HG03196 (cell line): ENCODE results near the gene MRPS23.
"Not testable (repeated sequence)": the region's sequence is repeated elsewhere in the genome, so short reads cannot be mapped to it uniquely, and the experiment has no call there.

Source experiments
- ATAC-seq: cut with Tn5 transposase; IDR thresholded peaks from one replicate; pipeline ENCODE4 v1.9.1; 2021; ENCODE audit not compliant: unreplicated experiment

The MRPS23 gene

GRCh38 chr17:57864273-57864672, 14.4 kb upstream of the MRPS23 start:
- no peak for ATAC-seq

GRCh38 chr17:57862694-57863667, 13.1 kb upstream of the MRPS23 start:
- ATAC-seq, result no peak

DNA sequence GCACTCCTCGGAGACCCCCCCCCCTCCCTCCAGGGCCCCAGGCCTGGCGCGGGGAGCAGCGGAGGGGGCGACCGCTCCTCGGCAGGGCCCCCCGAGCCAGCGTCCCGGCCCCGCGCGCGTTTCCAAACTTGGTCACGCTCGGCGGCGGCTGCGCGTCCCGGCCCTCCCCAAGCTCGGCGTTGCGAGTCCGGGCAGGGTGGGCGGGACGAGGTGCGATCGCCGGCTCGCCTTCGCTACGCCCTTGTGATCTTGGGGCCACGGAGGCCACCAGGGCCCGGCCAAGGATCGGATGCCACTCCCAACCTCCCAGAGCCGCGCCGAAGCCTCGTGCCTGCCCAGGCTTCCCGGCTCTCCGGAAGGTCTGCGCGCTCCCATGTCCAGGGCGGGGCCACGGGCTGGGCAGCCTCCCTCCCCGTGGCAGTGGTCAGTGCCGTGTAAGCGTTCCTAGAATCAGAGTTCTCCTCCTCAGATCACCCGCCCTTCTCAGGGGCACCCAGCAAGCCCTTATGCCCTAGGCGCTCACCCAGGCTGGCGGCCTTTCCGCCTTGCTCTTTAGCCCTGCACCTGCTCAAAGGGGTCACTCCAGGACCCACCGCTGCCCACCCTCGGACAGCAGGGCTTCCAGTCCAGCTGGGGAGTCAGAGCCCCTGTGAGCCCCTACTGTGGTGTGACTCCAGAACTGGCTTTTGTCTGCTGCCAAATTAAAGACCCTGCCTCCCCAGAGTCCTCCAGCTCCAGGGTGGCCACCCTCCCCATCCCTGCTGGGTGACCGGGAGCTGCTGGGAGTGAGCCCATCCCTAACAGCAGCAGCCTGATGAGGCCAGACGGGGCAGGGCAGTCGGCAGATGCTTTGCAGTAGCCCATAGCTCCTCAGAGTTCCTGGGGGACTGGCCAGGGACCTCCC, 12.2 kb upstream of the MRPS23 start:
- no peak for ATAC-seq

GRCh38 chr17:57861000-57861789, 11.4 kb upstream of the MRPS23 start:
- ATAC-seq, result no peak

DNA sequence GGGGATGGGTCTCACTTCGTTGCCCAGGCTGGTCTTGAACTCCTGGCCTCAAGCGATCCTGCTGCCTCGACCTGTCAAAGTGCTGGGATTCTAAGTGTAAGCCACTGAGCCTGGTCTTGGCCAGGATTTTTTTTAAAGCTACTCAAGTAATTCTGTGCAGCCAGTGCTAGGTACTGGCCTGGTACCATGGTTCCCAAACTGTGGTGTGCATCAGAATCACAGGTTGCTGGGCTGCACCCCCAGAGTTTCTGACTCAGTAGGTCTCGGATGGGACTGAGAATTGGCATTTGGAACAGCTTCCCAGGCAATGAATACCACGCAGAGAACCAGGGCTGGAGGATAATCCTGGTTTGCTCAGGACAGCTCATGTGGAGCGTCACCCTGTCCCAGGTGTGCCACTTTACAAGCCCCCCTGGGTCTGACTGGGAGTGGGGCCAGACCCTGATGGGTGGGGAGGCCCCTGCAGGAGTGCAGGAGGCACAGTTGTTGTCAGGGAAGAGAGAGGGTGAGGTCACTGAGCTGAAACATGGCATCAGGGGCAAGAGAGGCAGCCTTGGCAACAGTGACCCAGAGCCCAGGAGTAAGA, 10.7 kb upstream of the MRPS23 start:
- ATAC-seq, result no peak

DNA sequence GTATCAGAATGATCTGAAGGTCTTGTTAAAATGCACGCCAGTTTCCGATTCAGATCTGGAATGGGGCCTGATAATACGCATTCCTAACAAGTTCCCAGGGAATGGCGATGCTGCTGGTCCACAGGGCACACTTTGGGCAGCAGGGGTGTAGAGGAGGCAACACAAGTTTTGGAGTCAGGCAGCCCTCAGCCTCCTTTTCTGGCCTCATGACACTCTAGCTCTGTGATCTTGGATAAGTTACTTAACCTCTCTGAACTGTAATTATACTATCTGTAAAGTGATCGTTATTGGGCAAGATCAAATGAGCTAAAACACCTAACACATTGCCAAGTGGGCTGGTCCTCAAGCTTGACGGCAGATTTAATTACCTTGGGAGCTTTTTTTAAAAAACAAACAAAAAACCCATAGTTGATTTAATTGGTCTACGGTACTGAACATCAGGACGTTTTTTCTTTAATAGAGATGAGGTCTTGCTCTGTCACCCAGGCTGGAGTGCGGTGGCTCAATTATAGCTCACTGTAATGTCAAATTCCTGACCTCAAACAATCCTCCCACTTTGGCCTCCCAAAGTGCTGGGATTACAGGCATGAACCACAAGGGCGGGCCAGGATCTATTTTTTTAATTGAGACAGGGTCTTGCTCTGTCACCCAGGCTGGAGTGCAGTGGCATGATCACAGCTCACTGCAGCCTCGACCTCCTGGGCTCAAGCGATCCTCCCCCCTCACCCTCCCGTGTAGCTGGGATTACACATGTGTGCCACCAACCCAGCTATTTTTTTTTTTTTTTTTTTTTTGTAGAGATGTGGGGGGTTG, 10.0 kb upstream of the MRPS23 start:
- no peak for ATAC-seq

DNA sequence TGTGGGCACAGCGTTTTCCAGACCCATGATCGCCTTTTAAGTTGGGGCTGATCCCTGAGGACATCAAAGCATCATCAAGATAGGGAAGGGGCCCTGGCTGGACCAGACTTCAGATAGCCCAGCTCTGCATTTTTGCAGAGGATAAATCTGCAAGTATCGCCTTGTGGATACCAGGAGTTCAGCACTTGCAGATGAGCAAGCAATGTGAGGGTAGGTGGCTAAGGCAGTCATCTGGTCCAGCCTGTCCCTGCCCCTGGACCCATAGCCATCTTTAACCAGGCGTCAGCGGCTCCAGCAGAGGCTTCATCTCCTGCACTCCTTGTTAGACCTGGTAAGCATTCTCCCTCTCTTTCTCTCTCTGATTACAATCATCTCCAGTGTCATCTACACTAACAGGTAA, 9.0 kb upstream of the MRPS23 start:
- no peak for ATAC-seq

- no peak for ATAC-seq
Measured at GRCh38 chr17:57856792-57857620, 7.2 kb upstream of the MRPS23 start.

DNA sequence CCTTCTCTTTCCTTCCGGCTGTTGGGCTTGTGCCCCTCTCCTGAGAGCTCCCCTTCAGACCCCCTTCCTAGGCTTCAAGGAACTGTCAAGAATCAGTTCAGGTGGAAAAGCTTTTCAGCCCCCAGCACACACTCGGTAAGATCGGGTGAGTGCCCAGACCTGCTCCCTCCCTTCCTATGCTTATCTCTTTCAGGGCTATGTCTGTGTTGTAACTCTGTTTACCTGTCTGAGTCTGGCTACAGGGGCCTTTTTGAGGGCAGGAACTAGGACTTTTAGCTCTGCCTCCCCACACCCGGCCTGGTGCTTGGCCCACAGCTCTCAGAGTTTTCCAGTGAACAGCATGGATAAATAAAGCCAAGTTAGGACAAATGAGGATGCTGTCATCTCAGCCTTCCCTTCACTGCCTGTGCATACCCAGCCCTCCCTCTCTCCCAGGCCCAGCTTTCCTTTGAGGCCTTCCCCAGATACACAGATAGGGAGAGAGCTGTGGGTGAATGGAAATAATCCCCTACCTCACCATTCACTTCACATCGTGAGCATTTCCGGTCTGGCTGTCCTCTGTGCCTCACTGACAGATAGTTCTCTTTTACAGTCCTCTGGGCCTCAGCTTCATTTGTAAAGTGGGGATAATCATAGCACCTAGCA, 5.7 kb upstream of the MRPS23 start:
- ATAC-seq, result no peak

DNA sequence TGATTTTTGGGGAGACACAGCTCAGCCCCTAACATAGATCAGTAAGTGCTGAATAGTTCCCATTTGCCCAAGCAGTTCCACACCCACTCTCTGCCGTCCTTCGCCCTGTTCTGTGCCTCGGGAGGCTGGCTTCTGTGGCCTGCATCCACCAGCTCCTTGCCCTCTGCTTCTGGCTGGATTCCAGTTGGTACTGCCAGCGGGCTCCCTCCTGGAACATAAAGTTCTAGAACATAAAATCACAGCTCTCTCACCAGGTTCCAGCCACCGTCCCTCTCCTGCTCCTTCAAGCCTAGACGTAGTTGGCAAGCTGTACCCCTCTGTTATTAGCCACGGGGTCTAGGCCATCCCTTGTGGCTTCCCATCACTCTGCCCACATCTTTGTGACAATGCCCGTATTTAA, 3.9 kb upstream of the MRPS23 start:
- ATAC-seq, result no peak

- ATAC-seq, result no peak
Measured at GRCh38 chr17:57852955-57853328, 3.1 kb upstream of the MRPS23 start.

GRCh38 chr17:57852092-57852954, 2.5 kb upstream of the MRPS23 start:
- ATAC-seq, result no peak

DNA sequence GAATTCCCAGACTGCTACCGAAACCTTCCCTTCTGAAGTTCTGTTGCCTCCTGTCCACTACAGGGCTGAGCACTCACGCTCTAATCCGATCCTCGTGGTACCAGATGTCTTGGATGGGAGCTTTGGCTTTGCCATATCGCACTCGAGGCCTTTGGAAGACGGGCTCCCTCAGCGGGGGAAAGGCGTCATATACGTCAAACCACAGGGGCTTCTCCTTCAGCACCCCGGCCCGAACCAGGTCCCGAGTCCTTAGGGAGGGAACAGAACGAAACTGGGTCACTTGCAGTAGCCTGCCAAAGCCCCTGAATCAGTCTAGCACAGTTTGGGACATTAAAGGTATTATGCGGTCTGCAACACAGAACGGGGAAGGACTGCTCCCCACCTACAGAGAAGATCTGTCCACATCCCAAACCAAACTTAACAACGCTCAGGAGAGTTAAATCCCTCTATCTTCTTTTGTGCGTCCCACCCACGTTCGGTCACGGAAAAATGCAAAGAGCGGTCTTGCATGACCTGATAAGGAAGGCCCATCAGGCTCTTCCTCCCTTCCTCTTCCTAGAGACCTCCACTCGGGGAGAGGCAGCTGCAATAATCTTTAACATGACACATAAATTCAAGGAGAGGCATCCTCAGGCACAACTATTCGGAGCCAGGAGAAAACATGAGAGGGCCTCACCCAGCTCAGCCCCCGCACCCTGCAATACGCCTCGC, 526 bp downstream of the MRPS23 start:
- no peak for ATAC-seq

GRCh38 chr17:57846056-57846945, 3.5 kb downstream of the MRPS23 start:
- not testable (repeated sequence) for ATAC-seq

GRCh38 chr17:57842280-57842679, 7.6 kb downstream of the MRPS23 start:
- no peak for ATAC-seq

- no peak for ATAC-seq
Measured at GRCh38 chr17:57839571-57839923, 10.3 kb downstream of the MRPS23 start.
